GM12873 (cell line): ENCODE data around the gene ATP6V0C.
A peak's percentile ranks its signal among the peaks of the same experiment; 100 is the strongest.

Experiments
- TF ChIP-seq, protein P1 (sequence below): IDR thresholded peaks from 2 replicates; pipeline ENCODE4 v1.5.1; 2012; ENCODE audit warnings: low read depth, mild to moderate bottlenecking, moderate library complexity, low read length, control low read depth; ENCODE audit not compliant: insufficient read depth; ENCODE audit errors: missing control alignments

Gene ATP6V0C

DNA sequence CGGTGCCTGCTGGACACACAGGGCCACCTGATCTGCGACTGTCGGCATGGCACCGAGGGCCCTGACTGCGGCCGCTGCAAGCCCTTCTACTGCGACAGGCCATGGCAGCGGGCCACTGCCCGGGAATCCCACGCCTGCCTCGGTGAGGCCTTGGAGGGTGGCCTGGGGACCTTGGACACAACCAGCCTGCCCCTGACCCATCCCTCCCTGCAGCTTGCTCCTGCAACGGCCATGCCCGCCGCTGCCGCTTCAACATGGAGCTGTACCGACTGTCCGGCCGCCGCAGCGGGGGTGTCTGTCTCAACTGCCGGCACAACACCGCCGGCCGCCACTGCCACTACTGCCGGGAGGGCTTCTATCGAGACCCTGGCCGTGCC, 41.3 kb upstream of the ATP6V0C start:
- TF ChIP-seq, protein P1, sequence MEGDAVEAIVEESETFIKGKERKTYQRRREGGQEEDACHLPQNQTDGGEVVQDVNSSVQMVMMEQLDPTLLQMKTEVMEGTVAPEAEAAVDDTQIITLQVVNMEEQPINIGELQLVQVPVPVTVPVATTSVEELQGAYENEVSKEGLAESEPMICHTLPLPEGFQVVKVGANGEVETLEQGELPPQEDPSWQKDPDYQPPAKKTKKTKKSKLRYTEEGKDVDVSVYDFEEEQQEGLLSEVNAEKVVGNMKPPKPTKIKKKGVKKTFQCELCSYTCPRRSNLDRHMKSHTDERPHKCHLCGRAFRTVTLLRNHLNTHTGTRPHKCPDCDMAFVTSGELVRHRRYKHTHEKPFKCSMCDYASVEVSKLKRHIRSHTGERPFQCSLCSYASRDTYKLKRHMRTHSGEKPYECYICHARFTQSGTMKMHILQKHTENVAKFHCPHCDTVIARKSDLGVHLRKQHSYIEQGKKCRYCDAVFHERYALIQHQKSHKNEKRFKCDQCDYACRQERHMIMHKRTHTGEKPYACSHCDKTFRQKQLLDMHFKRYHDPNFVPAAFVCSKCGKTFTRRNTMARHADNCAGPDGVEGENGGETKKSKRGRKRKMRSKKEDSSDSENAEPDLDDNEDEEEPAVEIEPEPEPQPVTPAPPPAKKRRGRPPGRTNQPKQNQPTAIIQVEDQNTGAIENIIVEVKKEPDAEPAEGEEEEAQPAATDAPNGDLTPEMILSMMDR: no peak

DNA sequence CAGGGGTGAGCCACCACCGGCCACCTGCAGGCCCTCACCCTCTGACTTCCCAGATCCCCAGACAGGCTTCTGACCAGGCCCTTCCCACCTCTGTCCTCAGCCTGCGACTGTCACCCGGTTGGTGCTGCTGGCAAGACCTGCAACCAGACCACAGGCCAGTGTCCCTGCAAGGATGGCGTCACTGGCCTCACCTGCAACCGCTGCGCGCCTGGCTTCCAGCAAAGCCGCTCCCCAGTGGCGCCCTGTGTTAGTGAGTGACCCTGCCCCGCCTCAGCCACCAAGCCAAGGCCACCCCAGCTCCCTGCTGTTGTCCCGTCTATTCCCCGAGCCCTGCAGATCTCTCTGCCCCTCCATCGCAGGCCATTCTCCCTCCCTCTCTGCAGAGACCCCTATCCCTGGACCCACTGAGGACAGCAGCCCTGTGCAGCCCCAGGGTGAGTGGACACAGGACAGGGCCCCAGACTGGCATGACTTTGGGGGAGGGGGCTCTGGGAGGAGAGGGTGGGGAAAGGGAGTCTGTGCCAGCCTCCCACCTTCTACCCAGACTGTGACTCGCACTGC, 40.8 kb upstream of the ATP6V0C start:
- TF ChIP-seq, protein P1: no peak

DNA sequence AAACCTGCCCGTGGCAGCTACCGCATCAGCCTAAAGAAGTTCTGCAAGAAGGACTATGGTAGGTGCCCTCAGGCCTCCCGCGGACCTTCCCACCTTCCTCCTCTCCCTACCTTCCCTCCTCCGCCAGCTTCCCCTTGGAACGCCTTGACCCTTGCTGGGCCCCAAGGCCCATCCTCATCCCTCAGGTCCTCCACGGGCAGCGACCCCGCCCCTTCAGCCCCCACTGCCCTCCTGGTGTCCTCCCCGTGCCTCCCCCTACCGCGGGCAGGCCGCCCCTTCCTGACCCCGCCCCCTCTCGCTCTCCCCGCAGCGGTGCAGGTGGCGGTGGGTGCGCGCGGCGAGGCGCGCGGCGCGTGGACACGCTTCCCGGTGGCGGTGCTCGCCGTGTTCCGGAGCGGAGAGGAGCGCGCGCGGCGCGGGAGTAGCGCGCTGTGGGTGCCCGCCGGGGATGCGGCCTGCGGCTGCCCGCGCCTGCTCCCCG, 40.3 kb upstream of the ATP6V0C start:
- TF ChIP-seq, protein P1: no peak

DNA sequence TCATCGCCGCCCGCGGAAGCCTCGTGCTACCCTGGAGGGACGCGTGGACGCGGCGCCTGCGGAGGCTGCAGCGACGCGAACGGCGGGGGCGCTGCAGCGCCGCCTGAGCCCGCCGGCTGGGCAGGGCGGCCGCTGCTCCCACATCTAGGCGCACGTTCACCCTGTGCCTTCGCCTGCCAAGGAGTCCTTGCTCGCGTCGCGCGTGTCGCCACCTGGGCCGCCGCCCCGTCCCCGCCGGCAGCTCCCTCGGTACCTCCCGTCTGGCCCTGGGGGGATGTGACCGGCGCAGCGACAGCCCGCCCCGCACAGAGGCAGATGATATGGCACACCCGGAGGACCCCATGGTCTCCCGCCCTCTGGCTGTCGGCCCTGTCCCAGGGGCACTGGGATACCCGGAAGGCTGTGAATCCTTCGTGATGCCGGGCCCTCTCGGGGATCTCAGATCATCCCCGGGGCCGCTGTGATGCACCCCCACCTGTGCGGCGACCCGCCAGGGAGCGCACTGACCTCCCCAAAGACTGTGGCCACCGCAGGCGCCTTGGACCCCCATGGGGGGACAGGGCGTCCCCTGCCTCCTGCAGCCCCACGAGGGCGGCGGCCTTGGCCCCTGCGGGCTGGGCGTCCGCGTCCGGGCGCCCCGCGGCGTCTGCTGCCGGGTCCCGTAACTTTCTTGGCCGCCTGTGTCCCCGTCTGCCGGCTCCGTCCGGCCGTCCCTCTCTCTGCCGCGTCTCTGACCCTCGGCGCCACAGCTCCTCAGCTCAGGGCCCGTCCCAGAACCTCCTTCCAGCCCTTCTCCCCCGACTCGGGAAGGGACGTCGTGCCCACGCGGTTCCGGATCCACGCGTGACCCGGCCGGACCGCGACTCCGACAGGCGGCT, 39.5 kb upstream of the ATP6V0C start:
- TF ChIP-seq, protein P1: peak; percentile 56

DNA sequence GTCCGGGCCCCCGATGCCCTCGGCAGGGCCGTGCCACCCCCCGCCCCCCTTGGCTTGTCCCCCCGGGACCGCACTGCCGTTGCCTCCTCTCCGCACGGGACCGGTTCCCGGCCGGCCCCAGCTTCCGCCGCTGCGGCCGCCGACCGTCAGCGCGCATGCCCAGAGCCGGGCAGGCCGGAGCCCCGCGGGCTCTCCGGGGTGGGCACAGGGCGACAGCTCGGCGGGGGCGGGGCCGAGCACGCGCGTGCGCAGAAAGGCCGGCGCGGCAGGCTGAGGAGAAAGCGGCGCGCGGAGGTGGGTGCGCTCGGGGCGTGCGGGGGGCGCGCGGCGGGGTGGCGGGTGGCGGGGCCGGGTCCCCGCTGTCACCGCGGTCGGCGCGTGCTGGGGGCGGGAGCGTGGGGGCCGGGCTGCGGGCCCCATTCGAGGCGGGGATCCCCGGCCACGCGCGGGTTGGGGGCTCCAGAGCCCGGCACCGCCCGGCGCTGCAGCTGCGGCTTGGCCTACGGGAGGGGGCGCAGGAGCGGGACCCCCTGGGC, 38.8 kb upstream of the ATP6V0C start, which contains the start of gene TBC1D24:
Gene TBC1D24 (plus strand): TSS at position 251 of the 536 bp plus-strand sequence. CDS start 21,022 bp downstream, outside the sequence.
- TF ChIP-seq, protein P1: no peak

DNA sequence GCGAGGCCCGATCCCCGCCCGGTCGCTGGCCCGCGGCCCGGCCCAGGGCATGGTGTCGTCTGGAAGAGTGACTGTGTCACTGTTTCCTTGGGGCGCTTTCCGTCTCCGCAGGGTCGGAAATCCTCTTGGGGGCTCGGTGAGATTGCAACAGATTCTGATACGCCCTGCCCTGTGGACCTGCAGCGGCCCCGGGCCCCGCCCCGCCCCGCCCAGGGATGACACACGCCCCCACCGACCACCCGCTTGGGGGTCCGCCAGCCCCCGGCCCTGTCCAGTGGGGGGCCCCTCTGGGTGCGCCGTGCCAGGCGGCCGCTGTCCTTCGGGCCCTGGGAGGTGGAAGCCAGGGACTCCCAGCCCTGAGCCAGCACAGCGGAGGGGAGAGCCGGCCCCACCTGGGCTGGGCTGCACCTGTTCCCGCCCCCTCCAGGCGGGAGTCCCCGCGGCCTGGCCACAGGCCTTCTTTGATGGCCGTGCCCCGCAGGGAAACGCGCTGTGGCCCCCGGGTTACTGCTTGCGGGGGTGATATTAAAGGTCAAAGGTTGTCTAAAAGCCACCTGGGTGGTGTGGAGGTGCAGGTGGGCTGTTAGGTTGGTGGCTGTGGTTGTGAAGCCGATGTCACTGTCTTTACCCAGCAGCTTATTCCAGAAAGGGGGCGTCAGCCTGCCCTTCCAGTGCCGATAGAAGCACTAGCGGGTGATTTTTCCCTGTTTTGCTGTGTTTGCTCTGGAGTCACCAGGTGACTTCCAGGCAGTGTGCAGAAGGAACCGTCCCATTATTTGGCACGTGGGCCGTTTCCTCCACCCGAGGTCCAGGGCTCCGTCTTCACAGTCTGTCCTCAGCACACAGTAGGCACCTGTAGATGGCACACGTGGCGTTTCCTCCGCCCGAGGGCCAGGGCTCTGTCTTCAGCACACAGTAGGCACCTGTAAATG, 38.1 kb upstream of the ATP6V0C start:
- TF ChIP-seq, protein P1: no peak
